ENCODE results near the gene FKBP10.
"Not testable (repeated sequence)": the region's sequence is repeated elsewhere in the genome, so short reads cannot be mapped to it uniquely, and the experiment has no call there.

Gene FKBP10

DNA sequence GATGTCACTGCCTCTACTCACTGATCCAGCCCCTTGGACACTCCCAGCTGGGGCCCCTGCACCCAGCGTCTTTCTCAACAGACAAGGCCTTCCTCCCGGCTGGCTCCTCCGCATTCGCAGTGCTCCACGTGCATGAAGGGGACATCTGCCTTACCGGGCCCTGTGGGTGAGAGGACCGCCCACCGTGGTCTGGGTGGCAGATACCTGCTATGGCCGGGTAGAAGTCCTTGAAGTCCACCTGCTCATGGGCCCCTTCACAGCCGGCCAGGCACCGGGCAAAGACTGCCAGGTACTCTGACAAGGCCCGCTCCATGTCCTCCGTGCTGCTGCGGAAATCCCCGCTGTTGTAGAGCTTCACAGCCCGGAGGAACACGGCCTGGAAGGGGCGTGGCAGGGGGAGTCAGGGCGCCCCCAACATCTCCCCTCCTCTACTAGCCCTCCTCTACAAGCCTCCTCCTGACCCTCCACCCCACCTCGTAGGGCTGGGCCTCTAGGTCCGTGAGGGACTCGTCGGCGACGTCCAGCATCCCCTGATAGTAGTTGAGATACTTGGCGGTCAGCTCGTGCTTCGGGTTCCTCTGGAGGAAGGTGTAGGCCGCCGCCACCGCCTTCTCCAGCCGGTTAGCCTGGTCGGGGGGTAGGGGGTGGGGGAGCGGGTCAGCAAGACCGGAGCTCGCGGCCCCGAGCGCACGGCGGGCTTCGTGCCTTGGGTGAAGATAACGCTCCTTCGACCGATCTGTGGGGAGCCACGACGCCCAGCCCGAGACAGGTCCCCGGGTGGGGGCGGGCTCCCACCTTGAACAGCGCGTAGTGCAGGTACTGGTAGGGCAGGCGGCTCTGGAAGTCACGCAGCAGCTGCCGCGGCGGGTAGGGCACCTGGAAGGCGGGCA is 1.9 kb upstream of the FKBP10 start:
- no peak for DNase-seq (ENCODE audit: low read depth in 2 of 2)

GRCh38 chr17:41811549-41812380 is 1.0 kb upstream of the FKBP10 start, which contains the start of gene P3H4:
P3H4 (minus strand) TSS chr17:41811949; CDS start chr17:41811915, 34 bp downstream.
- DNase-seq (ENCODE audit: low read depth in 2 of 2): peak; percentile 39 to 59

DNA sequence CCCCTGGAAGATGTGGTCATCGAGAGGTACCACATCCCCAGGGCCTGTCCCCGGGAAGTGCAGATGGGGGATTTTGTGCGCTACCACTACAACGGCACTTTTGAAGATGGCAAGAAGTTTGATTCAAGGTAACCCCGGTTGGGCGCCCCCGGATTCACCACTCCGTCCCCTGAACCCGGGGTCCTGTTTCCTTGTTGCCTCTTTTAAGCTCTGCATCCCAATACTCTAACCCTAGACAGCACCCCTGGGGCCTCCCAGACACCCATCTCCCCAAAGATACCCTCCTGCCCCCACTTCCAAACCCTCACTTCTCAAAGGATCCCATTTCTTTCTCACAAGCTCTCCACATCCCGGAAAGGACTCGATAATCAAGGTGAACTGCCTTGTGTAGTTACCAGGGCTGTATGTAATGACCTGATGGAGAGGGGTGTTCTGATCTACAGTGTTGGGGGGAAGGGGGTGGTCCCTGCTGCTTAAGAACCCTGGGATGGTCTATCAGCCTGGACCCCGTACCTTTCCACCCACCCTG is 412 bp downstream of the FKBP10 start:
- no peak for DNase-seq (ENCODE audit: low read depth in 2 of 2)

DNA sequence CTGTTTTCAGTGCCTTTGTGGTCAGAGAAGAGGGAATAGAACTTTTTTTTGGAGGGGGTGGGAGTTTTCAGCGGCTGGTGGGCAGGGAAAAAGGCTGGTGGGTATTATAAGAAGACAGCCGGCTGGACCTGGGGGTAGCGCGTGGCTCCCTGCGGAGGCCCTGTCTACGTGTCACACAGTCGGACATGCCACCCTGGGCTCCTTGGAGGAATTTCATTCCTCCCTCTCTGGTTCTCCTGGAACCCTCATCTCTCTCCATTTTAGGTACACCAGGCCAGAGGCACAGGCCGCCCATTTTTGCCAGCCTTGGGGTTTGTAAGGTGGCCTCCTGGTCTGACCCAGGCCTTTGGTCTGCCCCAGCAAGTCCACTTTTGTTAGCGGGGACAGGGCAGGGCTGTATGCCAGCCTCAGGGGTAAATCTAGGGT is 908 bp downstream of the FKBP10 start:
- no peak for DNase-seq (ENCODE audit: low read depth in 2 of 2)

DNA sequence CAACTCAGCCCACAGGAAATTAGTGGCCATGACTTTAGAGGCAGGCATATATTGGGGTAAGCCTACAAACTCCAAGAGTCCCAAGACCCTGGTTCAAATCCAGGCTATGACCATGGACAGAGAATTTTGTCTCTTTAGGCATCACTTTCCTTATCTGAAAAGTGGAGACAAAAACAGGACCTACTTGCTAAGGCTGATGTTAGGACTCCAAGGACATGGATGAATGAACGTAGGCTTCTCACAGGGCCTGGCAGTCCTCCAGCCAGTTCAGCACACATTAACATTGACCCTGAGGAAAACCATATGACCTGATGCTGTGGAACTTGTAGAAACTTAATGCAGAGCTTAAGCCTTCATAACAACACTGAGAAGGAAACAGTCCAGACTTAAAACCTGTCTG is 1.4 kb downstream of the FKBP10 start:
- DNase-seq (ENCODE audit: low read depth in 2 of 2): no peak

GRCh38 chr17:41816637-41817320 is 4.0 kb downstream of the FKBP10 start:
- no peak for DNase-seq (ENCODE audit: low read depth in 2 of 2)

GRCh38 chr17:41818024-41818423 is 5.2 kb downstream of the FKBP10 start:
- no peak for DNase-seq (ENCODE audit: low read depth in 2 of 2)

DNA sequence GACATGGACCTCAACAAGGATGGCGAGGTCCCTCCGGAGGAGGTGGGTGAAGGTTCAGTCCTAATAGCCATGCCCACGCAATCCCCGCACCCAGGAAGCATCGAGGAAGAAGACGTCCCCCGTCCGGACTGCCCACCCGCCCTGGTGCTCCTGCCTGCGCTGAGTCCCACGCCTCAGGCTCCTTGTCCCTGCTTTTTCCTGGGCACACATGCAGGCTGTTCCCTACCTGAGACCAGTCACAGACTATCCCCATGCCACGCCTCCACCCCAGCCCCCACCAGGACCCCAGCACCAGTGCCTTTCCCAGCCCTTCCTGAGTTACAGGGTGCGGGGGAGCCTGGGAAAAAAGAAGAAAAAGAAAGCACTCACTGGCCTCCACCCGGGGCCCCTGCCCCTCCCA is 9.0 kb downstream of the FKBP10 start:
- DNase-seq (ENCODE audit: low read depth in 2 of 2): no peak

DNA sequence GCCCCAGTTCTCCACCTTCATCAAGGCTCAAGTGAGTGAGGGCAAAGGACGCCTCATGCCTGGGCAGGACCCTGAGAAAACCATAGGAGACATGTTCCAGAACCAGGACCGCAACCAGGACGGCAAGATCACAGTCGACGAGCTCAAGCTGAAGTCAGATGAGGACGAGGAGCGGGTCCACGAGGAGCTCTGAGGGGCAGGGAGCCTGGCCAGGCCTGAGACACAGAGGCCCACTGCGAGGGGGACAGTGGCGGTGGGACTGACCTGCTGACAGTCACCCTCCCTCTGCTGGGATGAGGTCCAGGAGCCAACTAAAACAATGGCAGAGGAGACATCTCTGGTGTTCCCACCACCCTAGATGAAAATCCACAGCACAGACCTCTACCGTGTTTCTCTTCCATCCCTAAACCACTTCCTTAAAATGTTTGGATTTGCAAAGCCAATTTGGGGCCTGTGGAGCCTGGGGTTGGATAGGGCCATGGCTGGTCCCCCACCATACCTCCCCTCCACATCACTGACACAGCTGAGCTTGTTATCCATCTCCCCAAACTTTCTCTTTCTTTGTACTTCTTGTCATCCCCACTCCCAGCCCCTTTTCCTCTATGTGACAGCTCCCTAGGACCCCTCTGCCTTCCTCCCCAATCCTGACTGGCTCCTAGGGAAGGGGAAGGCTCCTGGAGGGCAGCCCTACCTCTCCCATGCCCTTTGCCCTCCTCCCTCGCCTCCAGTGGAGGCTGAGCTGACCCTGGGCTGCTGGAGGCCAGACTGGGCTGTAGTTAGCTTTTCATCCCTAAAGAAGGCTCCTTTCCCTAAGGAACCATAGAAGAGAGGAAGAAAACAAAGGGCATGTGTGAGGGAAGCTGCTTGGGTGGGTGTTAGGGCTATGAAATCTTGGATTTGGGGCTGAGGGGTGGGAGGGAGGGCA is 9.7 kb downstream of the FKBP10 start:
- DNase-seq (ENCODE audit: low read depth in 2 of 2): no peak

DNA sequence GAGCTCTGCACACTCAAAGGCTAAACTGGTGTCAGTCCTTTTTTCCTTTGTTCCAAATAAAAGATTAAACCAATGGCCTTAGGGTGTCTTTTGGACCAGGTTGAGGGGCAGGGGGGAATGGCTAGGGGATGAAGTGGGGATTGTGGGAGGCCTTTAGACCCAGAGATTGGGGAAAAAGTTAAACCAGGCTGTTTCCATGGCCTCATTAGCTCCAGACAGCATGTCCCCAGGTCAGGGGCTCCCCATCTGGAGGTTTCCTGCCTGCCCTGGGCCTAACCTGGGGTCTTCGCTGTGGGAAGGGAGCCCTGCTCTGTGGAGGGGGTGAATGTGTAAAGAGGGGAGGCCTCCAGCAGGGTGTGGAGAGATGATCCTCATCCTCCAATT is 10.3 kb downstream of the FKBP10 start:
- DNase-seq (ENCODE audit: low read depth in 2 of 2): no peak

DNA sequence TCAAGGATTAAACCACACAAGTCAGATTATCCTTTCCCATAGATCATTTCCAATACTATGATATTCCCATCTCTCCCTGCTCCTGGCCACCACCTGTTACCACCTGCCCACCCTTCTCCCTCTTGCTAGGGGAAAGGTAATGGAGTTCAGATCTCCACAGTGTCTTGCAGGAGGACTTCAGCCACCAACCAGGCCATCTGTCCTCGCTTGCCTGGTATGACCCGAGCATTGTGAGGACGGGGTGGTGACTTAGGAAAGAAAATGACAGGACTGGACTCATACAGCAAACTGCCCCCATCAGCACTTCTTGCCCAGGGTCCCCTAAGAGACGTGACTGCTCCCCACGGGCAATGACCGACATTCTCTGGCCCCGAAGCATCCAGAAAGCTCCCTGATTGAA is 10.8 kb downstream of the FKBP10 start:
- no peak for DNase-seq (ENCODE audit: low read depth in 2 of 2)

GRCh38 chr17:41824086-41824485 is 11.3 kb downstream of the FKBP10 start:
- no peak for DNase-seq (ENCODE audit: low read depth in 2 of 2)

- DNase-seq (ENCODE audit: low read depth in 2 of 2): no peak
Measured at GRCh38 chr17:41825175-41825845, 12.5 kb downstream of the FKBP10 start.

DNA sequence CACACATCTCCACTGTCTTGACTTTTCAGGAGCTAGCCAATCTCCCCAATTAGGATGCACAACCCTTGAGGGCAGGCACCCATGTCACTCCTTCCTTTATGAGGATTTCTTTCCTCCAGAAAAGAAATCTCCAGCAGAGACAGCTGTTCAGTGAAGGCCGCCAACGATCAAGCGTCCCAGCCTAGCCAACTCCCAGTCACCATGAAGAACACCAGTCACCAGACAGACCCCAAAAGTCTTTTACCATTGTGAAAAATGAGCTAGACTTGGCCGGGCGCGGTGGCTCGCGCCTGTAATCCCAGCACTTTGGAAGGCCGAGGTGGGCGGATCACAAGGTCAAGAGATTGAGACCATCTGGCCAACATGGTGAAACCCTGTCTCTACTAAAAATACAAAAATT is 17.2 kb downstream of the FKBP10 start:
- not testable (repeated sequence) for DNase-seq (ENCODE audit: low read depth in 2 of 2)

DNA sequence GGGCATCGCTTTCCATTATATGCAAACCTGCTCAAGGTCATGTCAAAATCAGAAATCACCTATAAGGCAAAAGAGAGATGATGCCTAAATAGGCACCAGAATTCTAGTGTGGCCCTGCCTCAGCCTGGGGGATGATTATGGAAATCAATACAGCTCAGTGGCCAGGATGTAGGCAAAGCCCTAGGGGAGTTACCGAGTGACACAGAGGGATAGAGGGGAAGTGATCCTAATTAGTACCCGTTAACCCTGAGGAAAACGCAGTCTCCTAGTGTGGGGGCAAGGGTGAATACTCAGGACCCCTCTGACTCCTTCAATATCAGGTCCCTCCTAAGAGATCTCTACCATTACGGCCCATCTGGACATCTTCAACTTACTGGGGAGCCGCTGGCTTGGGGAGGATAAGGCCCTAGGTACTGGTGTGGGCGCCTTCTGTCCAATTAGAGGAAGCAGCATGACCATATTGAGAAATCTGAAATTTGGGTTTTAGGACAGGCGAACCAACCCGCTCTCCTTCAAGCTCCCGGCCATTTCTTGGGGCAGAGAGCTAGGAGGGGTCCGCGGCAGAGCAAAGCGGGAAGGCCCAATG is 22.5 kb downstream of the FKBP10 start:
- no peak for DNase-seq (ENCODE audit: low read depth in 2 of 2)

DNA sequence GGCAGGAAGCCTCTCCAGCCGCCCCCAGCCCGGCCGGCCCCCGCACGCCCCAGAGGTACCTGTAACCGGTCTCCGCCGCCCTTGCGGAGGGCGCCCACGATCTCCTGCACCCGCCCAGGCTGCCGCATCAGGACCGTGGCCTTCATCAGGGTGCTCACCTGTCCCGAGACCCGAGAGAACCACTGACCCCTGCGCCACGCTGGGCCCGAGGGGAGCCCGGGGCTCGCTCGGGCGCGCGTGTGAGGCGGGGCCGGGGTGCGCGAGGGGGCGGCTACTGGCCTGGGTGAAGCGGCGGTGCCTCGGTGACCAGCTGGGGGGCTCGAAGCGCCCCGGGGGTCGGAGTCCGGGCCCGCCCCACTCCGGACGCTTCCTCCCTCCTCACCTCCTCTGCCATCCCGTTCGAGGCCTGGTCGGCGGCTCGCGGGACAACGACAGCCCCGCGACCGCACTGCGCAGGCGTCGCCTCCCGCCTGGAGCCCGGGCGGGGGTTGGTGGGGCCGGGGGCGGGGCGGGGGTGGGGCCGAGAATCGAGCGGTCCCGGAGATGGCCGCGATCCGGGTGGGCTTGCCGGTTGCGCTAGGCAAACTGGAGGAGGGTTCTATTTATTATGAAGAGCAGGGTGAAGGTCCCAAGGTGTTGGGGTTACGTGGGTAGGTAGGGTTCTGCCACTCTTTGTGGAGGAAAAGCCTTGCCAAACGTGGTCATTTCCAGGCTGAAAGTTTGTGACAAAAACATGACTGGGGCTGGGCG is 23.2 kb downstream of the FKBP10 start, which contains the start of gene NT5C3B:
Gene NT5C3B, minus strand, starts transcription at position 433 of the 750 bp plus-strand sequence. Its CDS starts 39 bp downstream, at position 394.
- DNase-seq (ENCODE audit: low read depth in 2 of 2): peak; percentile 14 to 29

DNA sequence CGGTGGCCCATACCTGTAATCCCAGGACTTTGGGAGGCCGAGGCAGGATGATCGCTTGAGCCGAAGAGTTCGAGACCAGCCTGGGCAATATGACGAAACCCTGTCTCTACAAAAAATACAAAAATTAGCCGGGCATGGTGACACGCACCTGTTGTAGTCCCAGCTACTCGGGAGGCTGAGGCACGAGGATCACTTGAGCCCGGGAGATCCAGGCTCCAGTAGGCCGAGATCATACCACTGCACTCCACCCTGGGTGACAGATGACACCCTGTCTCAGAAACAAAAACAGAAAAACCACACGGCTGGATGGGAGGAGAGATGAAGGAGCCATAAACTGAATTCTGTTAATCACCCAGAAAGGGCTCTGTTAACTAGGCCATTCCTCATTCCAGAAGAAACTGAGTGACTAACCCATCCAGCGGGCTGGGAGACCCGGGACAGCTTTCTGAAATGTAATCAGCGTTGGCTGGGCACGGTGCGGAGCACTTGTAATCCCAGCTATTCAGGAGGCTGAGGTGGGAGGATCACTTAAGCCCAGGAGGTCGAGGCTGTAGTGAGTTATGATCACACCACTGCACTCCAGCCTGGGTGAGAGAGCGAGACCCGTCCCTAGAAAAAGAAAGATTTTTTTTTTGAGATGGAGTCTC is 23.9 kb downstream of the FKBP10 start:
- DNase-seq (ENCODE audit: low read depth in 2 of 2): no peak

- no peak for DNase-seq (ENCODE audit: low read depth in 2 of 2)
Measured at GRCh38 chr17:41837761-41838538, 25.1 kb downstream of the FKBP10 start, which contains the start of gene KLHL10. KLHL10 (plus strand) TSS chr17:41837825; CDS start chr17:41837933, 108 bp downstream.
